HG03571 (cell line): ENCODE results near the gene UNKL.
"Not testable (repeated sequence)": the region's sequence is repeated elsewhere in the genome, so short reads cannot be mapped to it uniquely, and the experiment has no call there.

Experiments
- ATAC-seq: cut with Tn5 transposase; IDR thresholded peaks from one replicate; pipeline ENCODE4 v1.9.1; 2021; ENCODE audit not compliant: unreplicated experiment

Gene UNKL

GRCh38 chr16:1341495-1342420 lies 72.7 kb downstream of the UNKL start:
- no peak for ATAC-seq

- no peak for ATAC-seq
These were observed 73.6 kb downstream of the UNKL start for GRCh38 chr16:1340730-1341494.

- ATAC-seq: no peak
These were observed 75.4 kb downstream of the UNKL start for GRCh38 chr16:1338855-1339675.

GRCh38 chr16:1338119-1338730 lies 76.3 kb downstream of the UNKL start:
- no peak for ATAC-seq

- ATAC-seq: no peak
These were observed 77.0 kb downstream of the UNKL start for GRCh38 chr16:1337486-1337885.

- no peak for ATAC-seq
These were observed 77.9 kb downstream of the UNKL start for GRCh38 chr16:1336619-1337018.

- ATAC-seq: no peak
These were observed 78.5 kb downstream of the UNKL start for GRCh38 chr16:1335996-1336395.

- no peak for ATAC-seq
These were observed 79.1 kb downstream of the UNKL start for GRCh38 chr16:1335211-1335971.

- no peak for ATAC-seq
These were observed 79.8 kb downstream of the UNKL start for GRCh38 chr16:1334739-1335138.

GRCh38 chr16:1333854-1334700 lies 80.4 kb downstream of the UNKL start:
- ATAC-seq: no peak

GRCh38 chr16:1333149-1333812 lies 81.2 kb downstream of the UNKL start, which contains the start of gene BAIAP3:
TSS of gene BAIAP3 (plus strand) at chr16:1333645. CDS start at chr16:1338550, 4,905 bp downstream.
- no peak for ATAC-seq

- no peak for ATAC-seq
These were observed 81.8 kb downstream of the UNKL start for GRCh38 chr16:1332618-1333148.

GRCh38 chr16:1331712-1332617 lies 82.5 kb downstream of the UNKL start:
- ATAC-seq: no peak

- ATAC-seq: no peak
These were observed 83.4 kb downstream of the UNKL start for GRCh38 chr16:1330931-1331711.

- no peak for ATAC-seq
These were observed 84.1 kb downstream of the UNKL start for GRCh38 chr16:1330260-1330914.

- ATAC-seq: not testable (repeated sequence)
These were observed 85.5 kb downstream of the UNKL start for GRCh38 chr16:1328961-1329360.
